Measurements from ENCODE around the gene PET100. TPM values are rescaled to one million over a fixed set of nuclear protein-coding genes. Genes with fewer than 3 reads are reported as not detected.
"Not testable (repeated sequence)": the region's sequence is repeated elsewhere in the genome, so short reads cannot be mapped to it uniquely, and the experiment has no call there.

Gene PET100
- total RNA-seq, 1 experiment from 2014 or later: 126 TPM

DNA sequence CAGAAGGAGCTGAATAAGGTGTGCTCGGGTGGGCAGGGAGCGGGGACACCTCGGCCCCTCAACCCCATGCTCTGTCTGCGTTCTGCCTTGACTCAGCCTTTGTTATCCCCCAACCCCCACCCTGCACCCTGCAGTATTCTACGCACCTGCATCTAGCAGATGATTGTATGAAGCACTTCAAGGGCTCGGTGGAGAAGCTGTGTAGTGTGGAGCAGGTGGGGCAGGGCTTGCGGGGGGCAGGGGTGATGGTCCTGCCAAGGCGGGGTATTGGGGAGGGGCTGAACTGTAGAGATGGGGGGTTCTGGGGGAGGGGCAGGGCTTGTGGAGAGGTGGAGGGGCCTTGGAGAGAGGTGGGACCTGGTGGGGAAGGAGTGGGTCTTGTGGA lies 13.4 kb downstream of the PET100 start:
- BruUV-seq (replicated peaks): no TSS peak
- POLR2A ChIA-PET: no interaction called here
- no peak for TF ChIP-seq POLR2A (IDR thresholded peaks at IDR 0.05; ENCODE audit: borderline replicate concordance, extremely low read depth, insufficient read depth, insufficient read length)
- TF ChIP-seq SP1 (IDR thresholded peaks at IDR 0.05; ENCODE audit: low read depth): no peak
- no peak for TF ChIP-seq JUND (IDR thresholded peaks at IDR 0.05)
- TF ChIP-seq TCF7L2 (IDR thresholded peaks at IDR 0.05; ENCODE audit: borderline replicate concordance, extremely low read depth, insufficient read depth, insufficient read length): no peak

DNA sequence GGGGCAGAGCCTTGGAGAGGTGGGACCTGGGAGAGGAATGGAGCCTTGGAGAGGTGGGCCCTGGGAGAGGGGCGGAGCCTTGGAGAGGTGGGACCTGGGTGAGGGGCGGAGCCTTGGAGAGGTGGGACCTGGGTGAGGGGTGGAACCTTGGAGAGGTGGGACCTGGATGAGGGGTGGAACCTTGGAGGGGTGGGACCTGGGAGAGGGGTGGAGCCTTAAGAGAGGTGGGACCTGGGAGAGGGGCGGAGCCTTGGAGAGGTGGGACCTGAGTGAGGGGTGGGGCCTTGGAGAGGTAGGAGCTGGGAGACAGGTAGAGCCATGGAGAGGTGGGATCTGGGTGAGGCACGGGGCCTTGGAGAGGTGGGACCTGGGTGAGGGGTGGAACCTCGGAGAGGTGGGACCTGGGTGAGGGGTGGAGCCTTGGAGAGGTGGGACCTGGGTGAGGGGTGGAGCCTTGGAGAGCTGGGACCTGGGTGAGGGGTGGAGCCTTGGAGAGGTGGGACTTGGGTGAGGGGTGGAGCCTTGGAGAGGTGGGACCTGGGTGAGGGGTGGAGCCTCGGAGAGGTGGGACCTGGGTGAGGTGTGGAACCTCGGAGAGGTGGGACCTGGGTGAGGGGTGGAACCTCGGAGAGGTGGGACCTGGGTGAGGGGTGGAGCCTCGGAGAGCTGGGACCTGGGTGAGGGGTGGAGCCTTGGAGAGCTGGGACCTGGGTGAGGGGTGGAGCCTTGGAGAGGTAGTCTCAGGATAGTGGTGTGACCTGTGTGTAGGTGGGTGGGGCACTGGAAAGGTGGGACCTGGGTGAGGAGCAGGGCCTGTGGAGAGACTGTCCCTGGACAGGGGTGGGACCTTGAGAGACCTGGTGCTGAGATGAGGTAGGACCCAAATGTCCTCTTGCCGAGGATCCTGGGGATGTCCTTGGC lies 14.3 kb downstream of the PET100 start:
- POLR2A ChIA-PET: interaction anchor here (0.6 to 0.7 kb wide), 2 partner anchors 41 to 84 kb away, joined by 3 read pairs; no protein-coding TSS in a partner anchor
- BruUV-seq (replicated peaks); intact Hi-C loops (cut with micrococcal nuclease); H3K9ac ChIP-seq (ENCODE audit: low read length); H3K27me3 ChIP-seq (ENCODE audit: insufficient read depth, low read length); H2AFZ ChIP-seq (ENCODE audit: low read depth, low read length, poor library complexity, severe bottlenecking); H4K20me1 ChIP-seq (ENCODE audit: insufficient read depth); H3K9me2 ChIP-seq (ENCODE audit: insufficient read depth); H3K4me2 ChIP-seq (ENCODE audit: low read length); H3K4me3 ChIP-seq (replicated peaks in 1 of 2; ENCODE audit: low read depth in 1 of 2, low read length in 2 of 2); H3K9me3 ChIP-seq (ENCODE audit: control insufficient read depth in 1 of 2, insufficient read depth in 1 of 2, low read depth in 1 of 2, low read length in 2 of 2); H3K79me2 ChIP-seq (ENCODE audit: insufficient read depth, low read length): not testable (repeated sequence)
- DNase-seq (ENCODE audit: low read depth, low spot score): peak; percentile 69
- RAD21 ChIA-PET (ENCODE audit: low non-redundant PET in 1 of 2, low total read pairs in 2 of 2, uncharacterized antibody in 2 of 2, unreplicated experiment in 2 of 2): interaction anchor here (0.7 to 1.6 kb wide), 2 partner anchors 75 to 156 kb away, joined by 3 to 6 read pairs; no protein-coding TSS in a partner anchor
- ATAC-seq: peak; percentile 70
- peak overlapping the region; percentile 4; the same call in 1 of the 2 replicates for H3K27ac ChIP-seq (ENCODE audit: low read depth, low read length)
- peaks cover 0 to 13% of the 10 kb centered on the region in 2 experiments; a peak in 2 of 4 replicates for H3K4me1 ChIP-seq (ENCODE audit: control insufficient read depth in 1 of 2, insufficient read depth in 2 of 2, low read length in 2 of 2)
- peaks cover 0 to 11% of the 10 kb centered on the region in 2 experiments; a peak in 1 of 4 replicates for H3K36me3 ChIP-seq (ENCODE audit: control insufficient read depth in 1 of 2, insufficient read depth in 2 of 2, low read length in 2 of 2)
- CTCF ChIA-PET: interaction anchor here (1.3 to 1.5 kb wide), 2 partner anchors 37 to 156 kb away, joined by 4 to 5 read pairs; partner anchors contain the start of gene TRAPPC5

More for the DNA sequence above, 13.4 kb downstream of the PET100 start:
- no peak overlapping the region for H3K4me3 ChIP-seq (replicated peaks in 1 of 2; ENCODE audit: low read depth in 1 of 2, low read length in 2 of 2)
- peaks cover 9% of the 10 kb centered on the region for H3K79me2 ChIP-seq (ENCODE audit: insufficient read depth, low read length)
- RAD21 ChIA-PET (ENCODE audit: low non-redundant PET in 1 of 2, low total read pairs in 2 of 2, uncharacterized antibody in 2 of 2, unreplicated experiment in 2 of 2): no interaction called here
- peaks cover 2 to 15% of the 10 kb centered on the region in 2 experiments; a peak in 3 of 4 replicates for H3K4me1 ChIP-seq (ENCODE audit: control insufficient read depth in 1 of 2, insufficient read depth in 2 of 2, low read length in 2 of 2)
- H3K27ac ChIP-seq (ENCODE audit: low read depth, low read length): no peak overlapping the region; the same call in 1 of the 2 replicates
- DNase-seq (ENCODE audit: low read depth, low spot score) (no peak), ATAC-seq (no peak)
- H3K27me3 ChIP-seq (ENCODE audit: insufficient read depth, low read length): no peaks in the 10 kb centered on the region
- no peaks in the 10 kb centered on the region for H3K9me2 ChIP-seq (ENCODE audit: insufficient read depth)
- H3K36me3 ChIP-seq (ENCODE audit: control insufficient read depth in 1 of 2, insufficient read depth in 2 of 2, low read length in 2 of 2): peaks cover 0 to 11% of the 10 kb centered on the region in 2 experiments; a peak in 1 of 4 replicates
- H3K4me2 ChIP-seq (ENCODE audit: low read length): no peak overlapping the region
- no peak overlapping the region for H3K9ac ChIP-seq (ENCODE audit: low read length)
- H2AFZ ChIP-seq (ENCODE audit: low read depth, low read length, poor library complexity, severe bottlenecking): no peak overlapping the region
- H3K9me3 ChIP-seq (ENCODE audit: control insufficient read depth in 1 of 2, insufficient read depth in 1 of 2, low read depth in 1 of 2, low read length in 2 of 2): peaks cover 0 to 4% of the 10 kb centered on the region in 2 experiments; a peak in 1 of 4 replicates
- no peaks in the 10 kb centered on the region for H4K20me1 ChIP-seq (ENCODE audit: insufficient read depth)
- intact Hi-C loops (cut with micrococcal nuclease): no loop called here
- CTCF ChIA-PET: interaction anchor here (1.3 kb wide), 1 partner anchor 157 kb away, joined by 4 read pairs; no protein-coding TSS in a partner anchor
